K562 (cell line): ENCODE data around the gene QSOX2. TPM values are rescaled to one million over a fixed set of nuclear protein-coding genes. Genes with fewer than 3 reads are reported as not detected.

Source experiments
- EP400 ChIP-seq: fragments of 450-650 bp; IDR thresholded peaks from 2 replicates; pipeline ENCODE4 v1.6.1; 2017; ENCODE audit warnings: antibody characterized with exemption, mild to moderate bottlenecking, moderate library complexity
- MYBL2 ChIP-seq, 2 experiments: fragments of 450-650 bp in 1 of 2; sonication (generic) in 1 of 2; formaldehyde crosslinking in 1 of 2; IDR thresholded peaks; 2 replicates each; pipeline versions ENCODE4 v1.6.1 to v1.8.1; 2017 to 2022; ENCODE audit warnings: borderline replicate concordance in 1 of 2, inconsistent platforms in 1 of 2, low read depth in 1 of 2, mild to moderate bottlenecking in 1 of 2, missing genetic modification reagents in 1 of 2, moderate library complexity in 1 of 2
- POLR2G ChIP-seq: fragments of 200-400 bp; formaldehyde crosslinking; IDR thresholded peaks from 2 replicates; pipeline ENCODE4 v1.6.1; 2017; ENCODE audit warnings: low read depth, mild to moderate bottlenecking, antibody characterized with exemption, low read length, moderate library complexity
- RBM25 ChIP-seq: fragments of 200-400 bp; formaldehyde crosslinking; IDR thresholded peaks from 2 replicates; pipeline ENCODE4 v1.6.1; 2018; ENCODE audit warnings: low read length, low read depth, moderate library complexity; ENCODE audit not compliant: severe bottlenecking
- SETDB1 ChIP-seq: IDR thresholded peaks from one replicate; pipeline ENCODE4 v1.6.1; 2012; ENCODE audit warnings: low read length, control low read depth, inconsistent platforms
- polyA plus RNA-seq, 8 experiments: library from polyadenylated mRNA; depleted of rRNA in 4 of 8; stranded (reverse) in 5 of 8; unstranded in 3 of 8; fragments of >200 nt; fragmentation: Nextera tagmentation in 2 of 8; fragmentation: Illumina TruSeq in 1 of 8; extraction: Ambion mirVana in 2 of 8; extraction: Trizol in 1 of 8; gene quantifications; 2 replicates each; pipeline versions ENCODE4 v1.2.1 to v1.2.3, GENCODE V29; 2011 to 2014; ENCODE audit warnings: inconsistent platforms in 1 of 8, missing spikeins in 1 of 8
- total RNA-seq, 7 experiments: library from RNA; depleted of rRNA in 6 of 7; stranded (reverse); fragments of >200 nt in 6 of 7; fragmentation: Illumina TruSeq in 2 of 7; extraction: Trizol in 2 of 7; gene quantifications; 2 replicates each; pipeline versions ENCODE4 v1.2.1 to v1.2.3, GENCODE V29; 2011 to 2021; ENCODE audit warnings: low replicate concordance in 1 of 7
- TF ChIP-seq, protein P1 (sequence below), 2 experiments: fragments of 450-650 bp; IDR thresholded peaks; 2 replicates each; pipeline ENCODE4 v1.6.1; 2018; ENCODE audit warnings: mild to moderate bottlenecking in 2 of 2, low read depth in 1 of 2; ENCODE audit not compliant: partially characterized antibody in 2 of 2

QSOX2 gene
- total and polyA plus RNA-seq, 9 of the 15 experiments (the other 6 are each of a cell fraction or from before 2014, with no cell fraction given), result 0.51 to 23.7 (median 12.7) TPM

- no peak for TF ChIP-seq MYBL2 (IDR thresholded peaks at IDR 0.05; ENCODE audit: low read depth)
- no peak for TF ChIP-seq MYBL2 (CRISPR knock-in tag; IDR thresholded peaks at IDR 0.05; ENCODE audit: borderline replicate concordance)
- TF ChIP-seq SETDB1, result no peak
- no peak for TF ChIP-seq EP400
- TF ChIP-seq RBM25, result no peak
- TF ChIP-seq POLR2G, result no peak
- TF ChIP-seq, protein P1, sequence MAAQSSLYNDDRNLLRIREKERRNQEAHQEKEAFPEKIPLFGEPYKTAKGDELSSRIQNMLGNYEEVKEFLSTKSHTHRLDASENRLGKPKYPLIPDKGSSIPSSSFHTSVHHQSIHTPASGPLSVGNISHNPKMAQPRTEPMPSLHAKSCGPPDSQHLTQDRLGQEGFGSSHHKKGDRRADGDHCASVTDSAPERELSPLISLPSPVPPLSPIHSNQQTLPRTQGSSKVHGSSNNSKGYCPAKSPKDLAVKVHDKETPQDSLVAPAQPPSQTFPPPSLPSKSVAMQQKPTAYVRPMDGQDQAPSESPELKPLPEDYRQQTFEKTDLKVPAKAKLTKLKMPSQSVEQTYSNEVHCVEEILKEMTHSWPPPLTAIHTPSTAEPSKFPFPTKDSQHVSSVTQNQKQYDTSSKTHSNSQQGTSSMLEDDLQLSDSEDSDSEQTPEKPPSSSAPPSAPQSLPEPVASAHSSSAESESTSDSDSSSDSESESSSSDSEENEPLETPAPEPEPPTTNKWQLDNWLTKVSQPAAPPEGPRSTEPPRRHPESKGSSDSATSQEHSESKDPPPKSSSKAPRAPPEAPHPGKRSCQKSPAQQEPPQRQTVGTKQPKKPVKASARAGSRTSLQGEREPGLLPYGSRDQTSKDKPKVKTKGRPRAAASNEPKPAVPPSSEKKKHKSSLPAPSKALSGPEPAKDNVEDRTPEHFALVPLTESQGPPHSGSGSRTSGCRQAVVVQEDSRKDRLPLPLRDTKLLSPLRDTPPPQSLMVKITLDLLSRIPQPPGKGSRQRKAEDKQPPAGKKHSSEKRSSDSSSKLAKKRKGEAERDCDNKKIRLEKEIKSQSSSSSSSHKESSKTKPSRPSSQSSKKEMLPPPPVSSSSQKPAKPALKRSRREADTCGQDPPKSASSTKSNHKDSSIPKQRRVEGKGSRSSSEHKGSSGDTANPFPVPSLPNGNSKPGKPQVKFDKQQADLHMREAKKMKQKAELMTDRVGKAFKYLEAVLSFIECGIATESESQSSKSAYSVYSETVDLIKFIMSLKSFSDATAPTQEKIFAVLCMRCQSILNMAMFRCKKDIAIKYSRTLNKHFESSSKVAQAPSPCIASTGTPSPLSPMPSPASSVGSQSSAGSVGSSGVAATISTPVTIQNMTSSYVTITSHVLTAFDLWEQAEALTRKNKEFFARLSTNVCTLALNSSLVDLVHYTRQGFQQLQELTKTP (IDR thresholded peaks at IDR 0.05; ENCODE audit: low read depth in 1 of 2, partially characterized antibody in 2 of 2), result peak in 1 of 2 experiments; percentile 46
Measured at GRCh38 chr9:136189394-136190236, 56.0 kb downstream of the QSOX2 start (continued).
